ENCODE measurements around the gene PATL1.
"Not testable (repeated sequence)": the region's sequence is repeated elsewhere in the genome, so short reads cannot be mapped to it uniquely, and the experiment has no call there.

The PATL1 gene

DNA sequence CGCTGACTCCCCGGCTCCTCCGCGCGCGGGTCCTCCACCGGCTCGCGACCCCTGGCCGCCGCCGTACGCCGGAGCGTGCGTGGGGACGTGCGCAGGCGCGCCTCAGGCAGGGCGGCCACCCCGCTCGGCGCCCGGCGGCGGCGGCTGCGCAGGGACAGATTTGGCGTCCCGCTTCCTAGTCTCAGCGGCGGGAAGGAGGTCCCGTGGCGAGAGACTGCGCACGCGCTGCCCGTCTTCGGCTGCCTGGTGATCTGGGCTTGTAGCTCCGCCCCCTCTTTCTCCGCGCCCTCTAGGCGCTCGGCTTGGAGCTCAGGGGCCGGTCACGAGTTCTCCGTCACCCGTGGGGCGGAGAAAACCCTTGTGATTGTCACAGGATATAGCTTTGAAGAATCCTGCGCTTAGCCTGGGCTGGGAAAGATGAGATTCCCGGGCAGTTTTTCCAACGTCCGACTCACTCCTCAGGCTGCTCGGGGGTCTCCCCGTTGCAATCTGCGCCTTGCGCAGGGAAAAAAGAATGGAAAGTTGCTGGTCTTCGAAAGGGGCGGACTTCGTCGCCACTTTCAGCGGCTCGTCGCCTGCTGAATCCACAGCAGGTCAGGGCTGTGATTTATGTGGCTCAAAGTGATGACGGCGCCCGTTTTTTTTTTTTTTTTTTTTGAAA is at the start of gene PATL1:
Gene PATL1 (minus strand): TSS at position 88 of the 661 bp plus-strand sequence. CDS start 142 bp downstream, outside the sequence.
- DNase-seq (ENCODE audit: low read depth): peak; percentile 99

- no peak for DNase-seq (ENCODE audit: low read depth)
Observed at GRCh38 chr11:59716051-59716450, 47.2 kb upstream of the PATL1 start.

- no peak for DNase-seq (ENCODE audit: low read depth)
Observed at GRCh38 chr11:59713745-59714144, 44.9 kb upstream of the PATL1 start, which contains the start of gene OR10V1. TSS of gene OR10V1 (minus strand) at chr11:59713845. CDS start at chr11:59713845, 0 bp downstream.

DNA sequence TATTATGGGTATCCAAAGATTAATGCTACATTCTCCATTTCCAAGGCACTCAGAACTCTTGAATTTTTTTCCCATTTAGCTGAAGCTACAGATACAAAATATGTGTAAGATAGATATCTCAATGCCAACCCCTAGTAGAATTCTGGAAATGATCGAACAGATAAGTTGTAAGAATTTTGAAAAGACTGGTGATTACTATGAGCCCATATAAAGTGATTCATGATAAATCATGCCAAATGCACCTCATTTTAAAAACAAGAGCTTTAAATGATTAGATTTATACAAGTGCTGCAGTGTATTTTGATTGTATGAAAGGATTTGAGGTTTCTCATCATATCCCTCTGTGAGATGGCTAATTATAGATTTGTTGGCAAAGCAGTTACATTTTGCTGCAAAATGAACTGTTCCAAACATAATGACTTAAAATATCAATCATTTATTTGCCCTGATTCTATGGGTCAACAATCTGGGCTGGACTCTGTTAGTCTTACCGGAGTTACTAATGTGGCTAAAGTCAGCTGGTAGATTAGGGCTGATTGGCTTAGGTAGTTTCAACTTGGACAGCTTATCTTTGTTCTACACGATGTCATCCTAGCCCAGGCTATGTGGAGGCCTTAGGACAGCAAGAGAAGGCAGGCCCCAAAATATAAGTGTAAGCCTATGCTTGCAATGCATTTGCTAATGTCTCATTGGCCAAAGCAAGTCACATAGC is 41.5 kb upstream of the PATL1 start:
- no peak for DNase-seq (ENCODE audit: low read depth)

DNA sequence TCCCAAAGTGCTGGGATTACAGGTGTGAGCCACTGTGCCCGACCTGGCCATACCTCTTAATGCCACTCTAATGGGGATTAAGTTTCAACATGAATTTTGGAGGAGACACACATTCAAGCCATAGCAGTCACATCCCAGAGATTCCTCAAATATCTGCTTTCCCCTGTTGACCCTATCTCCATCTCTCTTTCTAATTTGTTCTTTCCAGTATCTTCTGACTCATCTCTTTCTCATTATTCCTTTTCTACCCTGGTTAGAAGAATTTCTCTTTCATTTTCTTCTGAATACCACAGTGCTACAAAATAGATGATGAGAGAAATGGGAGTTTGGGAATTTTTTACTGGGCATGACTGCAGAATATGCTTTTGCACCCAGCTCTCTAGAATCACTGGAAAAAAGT is 39.7 kb upstream of the PATL1 start:
- no peak for DNase-seq (ENCODE audit: low read depth)

DNA sequence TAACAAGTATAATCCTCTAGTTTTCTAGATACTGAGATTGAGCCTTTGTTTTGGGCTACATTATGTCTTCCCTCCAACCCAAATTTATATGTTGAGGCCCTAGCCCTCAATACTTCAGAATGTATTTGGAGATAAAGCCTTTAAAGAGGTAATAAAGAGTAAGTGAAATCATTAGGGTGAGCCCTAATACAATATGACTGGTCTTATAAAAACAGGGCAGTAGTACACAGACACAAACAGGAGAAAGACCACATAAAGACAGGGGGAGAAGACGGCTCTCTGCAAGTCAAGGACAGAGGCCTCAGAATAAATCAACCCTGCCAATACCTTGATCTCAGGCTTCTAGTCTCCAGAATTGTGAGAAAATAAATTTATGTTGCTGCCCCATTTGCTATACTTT is 38.5 kb upstream of the PATL1 start:
- no peak for DNase-seq (ENCODE audit: low read depth)

GRCh38 chr11:59706518-59707285 is 37.9 kb upstream of the PATL1 start:
- no peak for DNase-seq (ENCODE audit: low read depth)

GRCh38 chr11:59705294-59705693 is 36.5 kb upstream of the PATL1 start:
- no peak for DNase-seq (ENCODE audit: low read depth)

DNA sequence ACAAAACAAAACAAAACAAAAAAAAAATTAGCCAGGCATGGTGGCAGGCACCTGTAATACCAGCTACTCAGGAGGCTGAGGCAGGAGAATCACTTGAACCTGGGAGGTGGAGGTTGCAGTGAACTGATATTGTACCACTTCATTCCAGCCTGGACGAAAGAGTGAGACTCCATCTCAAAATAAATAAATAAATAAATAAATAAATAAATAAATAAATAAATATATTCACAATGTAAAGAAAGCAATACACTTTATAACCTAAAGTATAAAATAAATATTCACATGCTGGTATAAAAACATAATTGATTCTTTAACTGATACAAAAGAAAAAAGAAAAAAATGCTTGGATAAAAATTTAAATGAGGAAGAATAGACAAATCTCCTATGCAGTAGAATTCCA is 34.7 kb upstream of the PATL1 start:
- not testable (repeated sequence) for DNase-seq (ENCODE audit: low read depth)

- DNase-seq (ENCODE audit: low read depth): not testable (repeated sequence)
Observed at GRCh38 chr11:59700157-59700556, 31.3 kb upstream of the PATL1 start.

- no peak for DNase-seq (ENCODE audit: low read depth)
Observed at GRCh38 chr11:59698506-59698905, 29.7 kb upstream of the PATL1 start.

DNA sequence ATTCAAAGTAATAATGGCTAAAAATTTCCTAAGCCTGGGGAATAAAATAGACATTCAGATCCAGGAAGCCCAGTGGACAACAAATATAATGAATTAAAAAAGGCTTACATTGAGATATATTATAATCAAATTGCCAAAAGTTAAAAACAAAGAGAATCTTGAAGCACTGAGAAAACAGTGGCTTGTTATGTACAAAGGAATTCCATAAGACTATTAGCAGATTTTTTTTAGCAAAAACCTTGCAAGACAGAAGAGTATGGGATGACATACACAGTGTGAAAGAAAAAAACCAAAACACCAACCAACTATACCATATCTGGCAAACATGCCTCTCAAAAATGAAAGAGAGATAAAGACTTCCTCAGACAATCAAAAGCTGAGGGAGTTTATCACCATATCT is 24.1 kb upstream of the PATL1 start:
- no peak for DNase-seq (ENCODE audit: low read depth)

DNA sequence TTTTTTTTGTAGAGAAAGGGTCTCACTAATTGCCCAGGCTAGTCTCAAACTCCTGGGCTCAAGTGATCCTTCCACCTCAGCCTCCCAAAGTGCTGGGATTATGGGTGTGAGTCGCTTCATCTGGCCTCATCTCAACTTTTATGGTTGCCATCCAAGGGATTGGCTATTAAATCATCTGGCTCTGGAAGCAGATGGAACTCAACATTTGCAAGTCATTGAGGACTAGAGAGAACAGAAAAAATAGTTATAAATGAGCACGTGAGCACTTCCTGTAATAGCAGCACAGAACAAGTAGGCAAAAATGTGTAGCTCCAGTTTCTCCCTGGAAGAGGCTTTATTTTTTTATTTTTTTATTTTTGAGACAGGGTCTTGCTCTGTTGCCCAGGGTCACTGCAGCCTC is 22.3 kb upstream of the PATL1 start:
- no peak for DNase-seq (ENCODE audit: low read depth)

- no peak for DNase-seq (ENCODE audit: low read depth)
Observed at GRCh38 chr11:59689015-59689414, 20.2 kb upstream of the PATL1 start.

DNA sequence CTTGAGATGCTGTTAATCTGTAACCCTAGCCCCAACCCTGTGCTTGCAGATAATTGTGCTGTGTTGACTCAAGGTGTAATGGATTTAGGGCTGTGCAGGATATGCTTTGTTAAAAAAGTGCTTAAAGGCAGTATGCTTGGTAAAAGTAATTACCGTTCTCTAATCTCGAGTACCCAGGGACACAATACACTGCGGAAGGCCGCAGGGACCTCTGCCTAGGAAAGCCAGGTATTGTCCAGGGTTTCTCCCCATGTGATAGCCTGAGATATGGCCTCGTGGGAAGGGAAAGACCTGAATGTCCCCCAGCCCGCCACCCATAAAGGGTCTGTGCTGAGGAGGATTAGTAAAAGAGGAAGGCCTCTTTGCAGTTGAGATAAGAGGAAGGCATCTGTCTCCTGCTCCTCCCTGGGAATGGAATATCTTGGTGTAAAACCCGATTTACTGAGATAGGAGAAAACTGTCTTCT is 12.5 kb upstream of the PATL1 start:
- not testable (repeated sequence) for DNase-seq (ENCODE audit: low read depth)

- DNase-seq (ENCODE audit: low read depth): peak; percentile 7
Observed at GRCh38 chr11:59680287-59681154, 11.7 kb upstream of the PATL1 start.

DNA sequence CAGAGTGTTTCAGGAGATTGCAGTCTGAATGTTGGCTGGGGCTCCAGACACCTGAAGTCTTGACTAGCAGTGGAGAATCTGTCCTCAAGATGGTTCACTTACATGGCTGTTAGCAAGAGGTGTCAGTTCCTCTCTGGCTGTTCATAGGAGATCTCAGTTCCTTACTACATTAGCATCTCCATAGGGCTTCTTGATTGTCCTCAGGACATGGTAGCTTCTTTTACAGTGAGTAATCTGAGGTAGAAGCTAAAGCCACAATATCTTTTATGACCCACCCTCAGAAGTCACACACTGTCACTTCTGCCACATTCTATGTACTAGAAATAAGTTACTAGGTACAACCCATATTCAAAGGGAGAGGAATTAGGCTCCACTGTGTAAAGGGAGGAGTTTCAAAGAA is 10.5 kb upstream of the PATL1 start:
- DNase-seq (ENCODE audit: low read depth): no peak

- no peak for DNase-seq (ENCODE audit: low read depth)
Observed at GRCh38 chr11:59678813-59679165, 10.0 kb upstream of the PATL1 start.

DNA sequence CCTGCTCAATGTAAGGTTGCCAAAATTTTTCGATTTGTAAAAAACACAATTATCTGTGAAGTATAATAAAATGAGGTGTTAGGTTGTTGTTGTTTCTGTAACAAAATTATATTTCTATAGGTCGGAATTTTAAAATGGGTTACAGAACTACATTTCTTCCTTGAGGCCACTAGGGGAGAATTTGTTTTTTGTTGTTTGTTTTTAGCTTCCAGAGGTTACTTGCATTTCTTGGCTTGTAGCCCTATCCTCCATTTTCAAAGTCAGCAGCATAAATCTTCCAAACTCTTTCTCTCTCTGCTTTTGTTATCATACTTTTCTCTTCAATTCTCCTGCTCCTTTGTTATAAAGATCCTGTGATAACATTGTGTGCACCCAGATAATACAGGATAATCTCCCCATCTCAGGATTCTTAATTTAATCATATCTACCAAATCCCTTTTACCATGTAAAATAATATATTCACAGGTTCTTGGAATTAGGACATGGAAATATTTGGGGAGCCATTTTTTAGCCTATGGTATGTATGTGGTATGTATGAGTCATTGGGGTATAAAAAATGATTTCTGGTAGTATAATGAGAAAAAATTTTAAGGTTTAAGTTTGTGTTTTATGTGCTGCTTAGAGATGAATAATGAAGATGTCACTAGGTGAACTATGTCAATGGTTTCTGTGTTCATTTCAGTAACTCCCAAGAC is 9.4 kb upstream of the PATL1 start:
- DNase-seq (ENCODE audit: low read depth): no peak

GRCh38 chr11:59676205-59676604 is 7.4 kb upstream of the PATL1 start:
- DNase-seq (ENCODE audit: low read depth): no peak

- no peak for DNase-seq (ENCODE audit: low read depth)
Observed at GRCh38 chr11:59674291-59674690, 5.5 kb upstream of the PATL1 start.

Data from T-helper 22 cell (primary cell).